Breast epithelium (tissue), 3 donors: ENCODE results near the gene POLR2E.

Experiments used
- POLR2A ChIP-seq: fragments of 450-650 bp; IDR thresholded peaks from one replicate; pipeline ENCODE4 v1.6.1; 2016; ENCODE audit warnings: antibody characterized with exemption, mild to moderate bottlenecking, moderate library complexity
- POLR2AphosphoS5 ChIP-seq, 3 donors: sonication (generic); formaldehyde crosslinking; IDR thresholded peaks; one replicate each; pipeline ENCODE4 v1.6.1; 2017; ENCODE audit warnings: antibody characterized with exemption in 3 of 3
- TF ChIP-seq, protein P1 (sequence below), 3 donors: fragments of 450-650 bp; IDR thresholded peaks; one replicate each; pipeline ENCODE4 v1.5.1; 2016 to 2017; ENCODE audit warnings: antibody characterized with exemption in 3 of 3, mild to moderate bottlenecking in 3 of 3, moderate library complexity in 3 of 3

- TF ChIP-seq POLR2A (no peak), POLR2AphosphoS5 (IDR thresholded peaks at IDR 0.05) (no peak)
- TF ChIP-seq, protein P1, sequence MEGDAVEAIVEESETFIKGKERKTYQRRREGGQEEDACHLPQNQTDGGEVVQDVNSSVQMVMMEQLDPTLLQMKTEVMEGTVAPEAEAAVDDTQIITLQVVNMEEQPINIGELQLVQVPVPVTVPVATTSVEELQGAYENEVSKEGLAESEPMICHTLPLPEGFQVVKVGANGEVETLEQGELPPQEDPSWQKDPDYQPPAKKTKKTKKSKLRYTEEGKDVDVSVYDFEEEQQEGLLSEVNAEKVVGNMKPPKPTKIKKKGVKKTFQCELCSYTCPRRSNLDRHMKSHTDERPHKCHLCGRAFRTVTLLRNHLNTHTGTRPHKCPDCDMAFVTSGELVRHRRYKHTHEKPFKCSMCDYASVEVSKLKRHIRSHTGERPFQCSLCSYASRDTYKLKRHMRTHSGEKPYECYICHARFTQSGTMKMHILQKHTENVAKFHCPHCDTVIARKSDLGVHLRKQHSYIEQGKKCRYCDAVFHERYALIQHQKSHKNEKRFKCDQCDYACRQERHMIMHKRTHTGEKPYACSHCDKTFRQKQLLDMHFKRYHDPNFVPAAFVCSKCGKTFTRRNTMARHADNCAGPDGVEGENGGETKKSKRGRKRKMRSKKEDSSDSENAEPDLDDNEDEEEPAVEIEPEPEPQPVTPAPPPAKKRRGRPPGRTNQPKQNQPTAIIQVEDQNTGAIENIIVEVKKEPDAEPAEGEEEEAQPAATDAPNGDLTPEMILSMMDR (IDR thresholded peaks at IDR 0.05) = no peak
Observed at GRCh38 chr19:1094655-1094977, 559 bp downstream of the POLR2E start.
